ENCODE measurements around the gene SLC22A14. TPM values are rescaled to one million over a fixed set of nuclear protein-coding genes. Genes with fewer than 3 reads are reported as not detected.
"Not testable (repeated sequence)": the region's sequence is repeated elsewhere in the genome, so short reads cannot be mapped to it uniquely, and the experiment has no call there.

SLC22A14 gene
- total RNA-seq, 3 donors from 2014 or later (not counting 1 experiment from before 2014, with no cell fraction given): 0.20 TPM; not detected in 2

GRCh38 chr3:38317192-38317759, 35.2 kb downstream of the SLC22A14 start:
- Mint-ChIP-seq H3K9me3 (no peaks in the 10 kb centered on the region), H3K4me3 (no peak overlapping the region), H3K27me3 (ENCODE audit: low read depth in 2 of 2) (peaks cover 6 to 7% of the 10 kb centered on the region in 2 donors), H3K36me3 (no peaks in the 10 kb centered on the region), H3K27ac (no peak overlapping the region), H3K4me1 (no peaks in the 10 kb centered on the region)
- no peak for ATAC-seq
- H3K36me3 ChIP-seq (ENCODE audit: control insufficient read depth, insufficient read depth, low read length): no peaks in the 10 kb centered on the region
- DNase-seq: no peak
- intact Hi-C loops (cut with micrococcal nuclease): no loop called here
- no peaks in the 10 kb centered on the region for H3K9me3 ChIP-seq (ENCODE audit: control insufficient read depth, insufficient read depth, low read length)
- 91% methylated on average over 7 of the region's 7 CpGs for WGBS (ENCODE audit: insufficient coverage)
- no peaks in the 10 kb centered on the region for H3K27me3 ChIP-seq (ENCODE audit: control insufficient read depth, insufficient read depth, low read length)
- H3K27ac ChIP-seq (ENCODE audit: low read length): no peak overlapping the region
- H3K4me1 ChIP-seq (ENCODE audit: control insufficient read depth, insufficient read depth, low read length): peaks cover 6% of the 10 kb centered on the region
- H3K4me3 ChIP-seq (ENCODE audit: low read length): no peak overlapping the region
- no peak for TF ChIP-seq CTCF (IDR thresholded peaks at IDR 0.05)

- 92% methylated on average over 7 of the region's 8 CpGs for WGBS (ENCODE audit: insufficient coverage)
- no peak for ATAC-seq
- Histone ChIP-seq H3K4me3 (ENCODE audit: low read length) (no peak overlapping the region), H3K27me3 (ENCODE audit: control insufficient read depth, insufficient read depth, low read length) (no peaks in the 10 kb centered on the region), H3K27ac (ENCODE audit: low read length) (no peak overlapping the region), H3K9me3 (ENCODE audit: control insufficient read depth, insufficient read depth, low read length) (no peaks in the 10 kb centered on the region), H3K4me1 (ENCODE audit: control insufficient read depth, insufficient read depth, low read length) (peaks cover 6% of the 10 kb centered on the region), H3K36me3 (ENCODE audit: control insufficient read depth, insufficient read depth, low read length) (no peaks in the 10 kb centered on the region)
- Mint-ChIP-seq H3K27ac (no peak overlapping the region), H3K9me3 (no peaks in the 10 kb centered on the region), H3K4me3 (no peak overlapping the region), H3K27me3 (ENCODE audit: low read depth in 2 of 2) (peaks cover 4 to 5% of the 10 kb centered on the region in 2 donors), H3K36me3 (no peaks in the 10 kb centered on the region), H3K4me1 (no peaks in the 10 kb centered on the region)
- DNase-seq: no peak
- no peak for TF ChIP-seq CTCF (IDR thresholded peaks at IDR 0.05)
- intact Hi-C loops (cut with micrococcal nuclease): no loop called here
Observed at GRCh38 chr3:38318766-38319671, 36.9 kb downstream of the SLC22A14 start.

- H3K9me3 Mint-ChIP-seq; H3K4me1 ChIP-seq (ENCODE audit: control insufficient read depth, insufficient read depth, low read length); ATAC-seq; H3K4me1 Mint-ChIP-seq; H3K36me3 ChIP-seq (ENCODE audit: control insufficient read depth, insufficient read depth, low read length); DNase-seq; H3K4me3 ChIP-seq (ENCODE audit: low read length); H3K36me3 Mint-ChIP-seq; intact Hi-C loops (cut with micrococcal nuclease); H3K27me3 ChIP-seq (ENCODE audit: control insufficient read depth, insufficient read depth, low read length); H3K4me3 Mint-ChIP-seq; H3K27ac ChIP-seq (ENCODE audit: low read length); H3K9me3 ChIP-seq (ENCODE audit: control insufficient read depth, insufficient read depth, low read length); H3K27ac Mint-ChIP-seq: not testable (repeated sequence)
- 100% methylated on average over 2 of the region's 4 CpGs for whole genome bisulfite sequencing (ENCODE audit: insufficient coverage)
- H3K27me3 Mint-ChIP-seq (ENCODE audit: low read depth in 2 of 2): peaks cover 4 to 15% of the 10 kb centered on the region in 2 donors
Observed at GRCh38 chr3:38320638-38321037, 38.5 kb downstream of the SLC22A14 start.

- H3K4me3 Mint-ChIP-seq: no peak overlapping the region
- ATAC-seq (no peak), DNase-seq (no peak)
- H3K4me1 Mint-ChIP-seq: no peaks in the 10 kb centered on the region
- Histone ChIP-seq H3K4me3 (ENCODE audit: low read length) (no peak overlapping the region), H3K27me3 (ENCODE audit: control insufficient read depth, insufficient read depth, low read length) (no peaks in the 10 kb centered on the region), H3K9me3 (ENCODE audit: control insufficient read depth, insufficient read depth, low read length) (no peaks in the 10 kb centered on the region), H3K36me3 (ENCODE audit: control insufficient read depth, insufficient read depth, low read length) (no peaks in the 10 kb centered on the region), H3K4me1 (ENCODE audit: control insufficient read depth, insufficient read depth, low read length) (no peaks in the 10 kb centered on the region), H3K27ac (ENCODE audit: low read length) (no peak overlapping the region)
- peaks cover 3 to 19% of the 10 kb centered on the region in 2 donors for H3K27me3 Mint-ChIP-seq (ENCODE audit: low read depth in 2 of 2)
- H3K9me3 Mint-ChIP-seq: no peaks in the 10 kb centered on the region
- WGBS (ENCODE audit: insufficient coverage): 100% methylated on average over 1 of the region's 1 CpG
- intact Hi-C loops (cut with micrococcal nuclease): no loop called here
- no peak for TF ChIP-seq CTCF (IDR thresholded peaks at IDR 0.05)
- H3K36me3 Mint-ChIP-seq: no peaks in the 10 kb centered on the region
- H3K27ac Mint-ChIP-seq: no peak overlapping the region
Observed at GRCh38 chr3:38323060-38323459, 41.0 kb downstream of the SLC22A14 start.

Measured in natural killer cell (primary cell).